ENCODE results near the gene NPAS3. TPM values are rescaled to one million over a fixed set of nuclear protein-coding genes. Genes with fewer than 3 reads are reported as not detected.

The NPAS3 gene
- total and polyA plus RNA-seq, 2 of the 8 experiments (the other 6 are each of a cell fraction or from before 2014, with no cell fraction given) = 0.11 to 0.60 TPM

DNA sequence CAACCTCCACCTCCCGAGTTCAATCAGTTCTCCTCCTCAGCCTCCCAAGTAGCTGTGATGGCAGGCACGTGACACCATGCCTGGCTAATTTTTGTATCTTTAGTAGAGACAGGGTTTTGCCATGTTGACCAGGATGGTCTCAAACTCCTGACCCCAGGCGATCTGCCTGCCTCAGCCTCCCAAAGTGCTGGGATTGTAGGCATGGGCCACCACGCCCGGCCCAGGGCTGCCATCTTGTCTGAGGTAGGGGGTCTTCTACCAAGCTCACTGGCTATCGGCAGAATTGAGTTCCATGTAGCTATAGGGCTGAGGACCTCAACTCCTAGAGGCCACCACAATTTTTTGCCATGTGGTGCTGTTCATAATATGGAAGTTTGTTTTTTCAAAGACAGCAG, 896.6 kb downstream of the NPAS3 start:
- no peak overlapping the region for H4K8ac ChIP-seq (ENCODE audit: extremely low read depth, insufficient read depth, low read length)
- CTCF ChIA-PET (ENCODE audit: partially characterized antibody) = interaction anchor here (0.9 to 6.2 kb wide), 9 partner anchors 9 to 490 kb away, joined by 3 to 51 read pairs (median 4); no protein-coding TSS in a partner anchor
- FAIRE-seq = no peak

More for the DNA sequence above, 896.6 kb downstream of the NPAS3 start:
- POLR2A ChIA-PET (ENCODE audit: partially characterized antibody) = no interaction called here
- Histone ChIP-seq H2AFZ (ENCODE audit: low read length) (no peak overlapping the region), H3K23me2 (ENCODE audit: low read depth, low read length) (no peaks in the 10 kb centered on the region), H2BK12ac (ENCODE audit: low read depth, low read length) (0 out of 2 replicates have a peak overlapping the region, but pooled peaks have one; percentile 17), H3K4ac (replicated peaks; ENCODE audit: insufficient read length, low read depth, low read length) (no peak overlapping the region), H2BK20ac (ENCODE audit: low read length) (no peak overlapping the region), H3K14ac (ENCODE audit: insufficient read length) (no peak overlapping the region), H4K91ac (replicated peaks; ENCODE audit: insufficient read length, low read length) (no peak overlapping the region), H3K4me3 (ENCODE audit: extremely low read depth in 1 of 4, insufficient read depth in 2 of 4, low read depth in 3 of 4, low read length in 4 of 4) (no peak overlapping the region), H3K79me2 (ENCODE audit: control insufficient read depth in 1 of 2, insufficient read depth in 2 of 2, low read length in 2 of 2) (no peaks in the 10 kb centered on the region), H3K79me1 (ENCODE audit: low read depth, low read length) (no peaks in the 10 kb centered on the region), H4K20me1 (replicated peaks in 1 of 2; ENCODE audit: control insufficient read depth in 1 of 2, insufficient read depth in 2 of 2, low read length in 2 of 2) (no peaks in the 10 kb centered on the region), H3K4me1 (replicated peaks in 1 of 4; ENCODE audit: control insufficient read depth in 3 of 4, insufficient read depth in 4 of 4, low read length in 3 of 4) (peaks cover 0 to 9% (median 6%) of the 10 kb centered on the region in 4 experiments; a peak in 5 of 7 replicates), H3K56ac (replicated peaks; ENCODE audit: insufficient read length, low read depth, low read length) (no peak overlapping the region), H3K9ac (replicated peaks in 1 of 4; ENCODE audit: extremely low read depth in 1 of 4, low read depth in 3 of 4, low read length in 3 of 4) (no peak overlapping the region), H3K27ac (ENCODE audit: low read depth, low read length) (no peak overlapping the region), H3K23ac (ENCODE audit: insufficient read length) (no peak overlapping the region), H3K27me3 (replicated peaks in 1 of 4; ENCODE audit: control insufficient read depth in 3 of 4, extremely low read depth in 1 of 4, insufficient read depth in 3 of 4, low read length in 3 of 4) (no peaks in the 10 kb centered on the region), H3K4me2 (ENCODE audit: insufficient read depth in 1 of 2, low read depth in 2 of 2, low read length in 2 of 2) (no peak overlapping the region), H2BK5ac (ENCODE audit: low read depth, low read length) (no peak overlapping the region), H2BK120ac (replicated peaks; ENCODE audit: low read depth, low read length) (no peak overlapping the region), H3K18ac (ENCODE audit: extremely low read depth, low read length) (no peak overlapping the region), H2BK15ac (ENCODE audit: low read length) (no peak overlapping the region), H3K36me3 (ENCODE audit: control insufficient read depth in 2 of 4, insufficient read depth in 4 of 4, low read length in 3 of 4) (no peaks in the 10 kb centered on the region), H3K9me3 (ENCODE audit: insufficient read depth in 2 of 2, low read depth in 1 of 2, low read length in 1 of 2) (no peaks in the 10 kb centered on the region), H4K5ac (ENCODE audit: insufficient read length, low read depth, low read length) (no peak overlapping the region), H2AK5ac (ENCODE audit: low read depth, low read length) (no peak overlapping the region)
- TF ChIP-seq KDM1A (IDR thresholded peaks at IDR 0.05; ENCODE audit: borderline replicate concordance, low read length) (no peak), NANOG (IDR thresholded peaks at IDR 0.05; ENCODE audit: insufficient read depth, low read depth, low read length, poor library complexity, severe bottlenecking) (no peak), TCF12 (IDR thresholded peaks at IDR 0.05; ENCODE audit: low read depth, low read length) (no peak), EGR1 (IDR thresholded peaks at IDR 0.05; ENCODE audit: borderline replicate concordance, low read depth, low read length) (no peak), NRF1 (IDR thresholded peaks at IDR 0.05; ENCODE audit: low read depth, low read length) (no peak), KDM5A (IDR thresholded peaks at IDR 0.05; ENCODE audit: low read length) (no peak), SUZ12 (IDR thresholded peaks at IDR 0.05; ENCODE audit: low read length) (no peak), BACH1 (IDR thresholded peaks at IDR 0.05; ENCODE audit: low read length) (no peak), BCL11A (IDR thresholded peaks at IDR 0.05; ENCODE audit: low read depth in 2 of 2, low read length in 2 of 2) (no peak), SAP30 (IDR thresholded peaks at IDR 0.05; ENCODE audit: insufficient read depth, insufficient replicate concordance, low read length) (no peak), GABPA (IDR thresholded peaks at IDR 0.05; ENCODE audit: borderline replicate concordance, insufficient read depth, low read length) (no peak), POU5F1 (IDR thresholded peaks at IDR 0.05; ENCODE audit: low read depth, low read length) (no peak)
- DNase-seq (ENCODE audit: low read depth in 1 of 2, low spot score in 2 of 2) = no peak
- 92% methylated on average over 6 of the region's 6 CpGs; no CpG with 5 or more reads in 1 of the 2 experiments for WGBS, 2 experiments (ENCODE audit: extremely low coverage in 1 of 2, insufficient coverage in 1 of 2, insufficient read length in 1 of 2, insufficient replicate concordance in 2 of 2, low coverage in 1 of 2, low lambda C conversion rate in 2 of 2, missing lambda C conversion rate in 1 of 2)

Data from H1 (cell line).